ENCODE data around the gene MCAM. TPM values are rescaled to one million over a fixed set of nuclear protein-coding genes. Genes with fewer than 3 reads are reported as not detected.

MCAM gene
- total and polyA plus RNA-seq, 8 donors: 11.2 to 46.7 (median 21.1) TPM

DNA sequence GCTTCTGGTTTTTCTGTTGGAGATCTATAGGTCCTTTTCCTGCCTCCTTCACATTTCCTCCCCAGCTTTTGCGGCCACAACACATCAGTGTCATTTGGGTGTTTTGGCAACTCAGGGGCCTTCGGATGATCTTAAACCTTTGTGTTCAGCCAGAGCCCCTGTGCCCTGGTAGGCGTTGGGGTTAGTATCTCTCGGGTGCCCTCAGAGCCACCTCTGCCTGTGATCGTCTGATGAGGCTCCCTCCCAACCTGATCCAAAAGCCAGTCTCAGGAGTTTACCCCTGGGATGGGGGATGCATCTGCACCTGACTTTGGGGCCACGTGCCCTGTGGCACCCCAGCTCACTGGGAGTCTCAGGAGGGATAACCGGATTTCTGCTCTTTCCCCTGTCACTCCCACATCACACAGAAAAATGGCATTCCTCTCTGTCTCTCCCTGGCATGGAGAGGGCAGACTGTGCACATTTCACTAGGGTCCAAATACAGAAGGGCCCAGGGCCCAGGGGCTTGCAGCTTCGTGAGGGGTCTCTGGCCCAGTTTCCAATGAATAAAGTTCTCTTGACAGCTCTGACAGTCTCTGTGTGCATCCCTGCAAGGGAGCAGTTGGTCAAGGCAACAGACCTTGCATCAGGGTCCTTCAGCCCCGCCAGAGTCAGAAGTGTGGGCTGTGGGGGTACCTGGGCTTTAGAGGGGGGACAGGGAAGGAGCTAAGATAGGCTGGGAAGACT is 20.0 kb upstream of the MCAM start:
- no peaks in the 10 kb centered on the region for H3K27me3 ChIP-seq
- intact Hi-C loops (cut with DNase I): loop anchor here in 1 of 3 donors (5.0 kb wide), 1 partner anchor 40 kb away; no protein-coding TSS in a partner anchor
- DNase-seq (no peak), ATAC-seq (no peak), FAIRE-seq (no peak)
- H3K27ac ChIP-seq: no peak overlapping the region
- no peaks in the 10 kb centered on the region for H3K9me3 ChIP-seq
- TF ChIP-seq CTCF (IDR thresholded peaks at IDR 0.05): no peak
- H3K4me1 ChIP-seq: peaks cover 4 to 25% (median 16%) of the 10 kb centered on the region in 3 donors
- no peaks in the 10 kb centered on the region for H3K36me3 ChIP-seq
- H3K4me3 ChIP-seq: no peak overlapping the region
- 84 to 91% methylated on average over 9 of the region's 9 CpGs for WGBS, 2 donors

GRCh38 chr11:119335655-119336543 is 19.0 kb upstream of the MCAM start:
- no peaks in the 10 kb centered on the region for H3K36me3 ChIP-seq
- no peaks in the 10 kb centered on the region for H3K27me3 ChIP-seq
- peaks cover 0 to 18% (median 9%) of the 10 kb centered on the region in 3 donors for H3K4me1 ChIP-seq
- FAIRE-seq: no peak
- no peak for DNase-seq
- TF ChIP-seq CTCF (IDR thresholded peaks at IDR 0.05): no peak
- 85 to 87% methylated on average over 29 to 30 of the region's 30 CpGs for WGBS, 2 donors
- H3K27ac ChIP-seq: no peak overlapping the region
- H3K9me3 ChIP-seq: no peaks in the 10 kb centered on the region
- H3K4me3 ChIP-seq: peak overlapping the region in 1 of 4 donors; percentile 90
- intact Hi-C loops (cut with DNase I): loop anchor here in 1 of 3 donors (5.0 kb wide), 1 partner anchor 41 kb away; no protein-coding TSS in a partner anchor
- no peak for ATAC-seq

- Histone ChIP-seq H3K4me1 (peaks cover 0 to 16% (median 8%) of the 10 kb centered on the region in 3 donors), H3K36me3 (no peaks in the 10 kb centered on the region), H3K27me3 (no peaks in the 10 kb centered on the region), H3K27ac (no peak overlapping the region), H3K4me3 (peak overlapping the region; percentile 68 to 90 (median 89)), H3K9me3 (no peaks in the 10 kb centered on the region)
- DNase-seq (no peak), FAIRE-seq (no peak), ATAC-seq (no peak)
- WGBS, 2 donors: 41 to 49% methylated on average over 15 of the region's 15 CpGs
- intact Hi-C loops (cut with DNase I): loop anchor here in 1 of 3 donors (5.0 kb wide), 1 partner anchor 42 kb away; no protein-coding TSS in a partner anchor
- TF ChIP-seq CTCF (IDR thresholded peaks at IDR 0.05): no peak
Observed at GRCh38 chr11:119335091-119335654, 18.2 kb upstream of the MCAM start.

DNA sequence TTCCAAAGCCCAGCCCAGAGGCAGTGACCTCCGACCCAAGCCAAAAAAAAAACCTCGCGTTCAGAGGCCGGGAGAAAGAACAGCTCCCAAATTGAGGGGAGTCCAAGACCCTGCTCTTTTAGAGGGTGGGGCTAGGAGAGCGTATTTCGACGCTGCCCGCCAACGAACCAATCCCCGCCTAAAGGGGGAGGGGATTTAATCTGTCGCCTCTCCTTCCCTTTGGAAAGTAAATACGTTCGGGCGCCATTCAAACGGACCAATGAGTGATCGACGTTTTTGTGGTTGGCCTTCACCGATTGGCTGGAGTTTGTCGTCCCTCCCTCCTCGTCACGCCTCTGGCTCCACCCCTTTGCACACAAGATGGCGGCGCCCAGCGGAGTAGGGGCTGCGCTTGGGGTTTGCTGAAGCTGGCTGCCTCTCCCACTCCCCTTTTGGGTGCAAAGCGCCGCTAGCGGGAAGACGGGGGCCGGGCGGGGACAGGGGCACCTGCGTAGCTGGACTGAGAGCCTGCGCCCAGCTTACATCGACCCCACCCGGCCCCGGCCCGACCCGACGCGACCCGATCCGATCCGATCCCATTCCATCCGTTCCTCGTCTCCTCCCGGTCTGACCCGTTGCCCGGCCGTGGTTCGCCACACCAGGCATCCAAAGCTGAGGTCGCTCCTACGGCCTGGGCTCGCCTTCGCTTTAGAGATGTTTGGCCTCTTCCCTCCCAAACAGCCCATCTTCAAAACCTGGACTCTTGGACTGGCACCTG is 17.4 kb upstream of the MCAM start, which contains the start of gene RNF26:
Gene RNF26, plus strand, starts transcription at position 354 of the 757 bp plus-strand sequence. CDS start 596 bp downstream, outside the sequence.
- DNase-seq (peak; percentile 92 to 95 (median 95)), ATAC-seq (peak; percentile 95 to 98 (median 96)), FAIRE-seq (peak; percentile 97)
- no peak for TF ChIP-seq CTCF (IDR thresholded peaks at IDR 0.05)
- Histone ChIP-seq H3K27me3 (no peaks in the 10 kb centered on the region), H3K4me3 (peak within 1 kb of the TSS; percentile 68 to 90 (median 89)), H3K27ac (peak within 1 kb of the TSS; percentile 63 to 84 (median 72)), H3K4me1 (peaks cover 0 to 11% (median 8%) of the 10 kb centered on the region in 3 donors), H3K36me3 (no peaks in the 10 kb centered on the region), H3K9me3 (no peaks in the 10 kb centered on the region)
- intact Hi-C loops (cut with DNase I): no loop called here
- 0% methylated on average over 44 to 54 of the region's 54 CpGs for WGBS, 2 donors

All from pancreas (tissue), 10 donors.